Bronchial epithelial cell (primary cell): ENCODE measurements around the gene TSPAN18. TPM values are rescaled to one million over a fixed set of nuclear protein-coding genes. Genes with fewer than 3 reads are reported as not detected.

Experiments used
- DNase-seq: peaks from one replicate; pipeline ENCODE4 v3.0.0-alpha.2; 2010; ENCODE audit warnings: low read depth
- FAIRE-seq: peaks from 2 replicates; lab custom pipeline; 2011; peaks lifted over from hg19 to GRCh38; lab: Jason Lieb, UNC
- H3K27me3 ChIP-seq: 2 replicates; pipeline ENCODE4 v1.5.1; 2011; ENCODE audit warnings: low read length; ENCODE audit not compliant: control insufficient read depth, insufficient read depth
- H3K36me3 ChIP-seq: 2 replicates; pipeline ENCODE4 v1.5.1; 2011; ENCODE audit warnings: low read length; ENCODE audit not compliant: control insufficient read depth, insufficient read depth
- H3K4me3 ChIP-seq: 2 replicates; pipeline ENCODE4 v1.5.1; 2011; ENCODE audit warnings: mild to moderate bottlenecking, low read depth, low read length, control low read depth
- total RNA-seq: library from RNA; depleted of rRNA; stranded (reverse); fragments of >200 nt; gene quantifications from 2 replicates; pipeline ENCODE4 v1.2.1, GENCODE V29; 2014
- TF ChIP-seq, protein P1 (sequence below): IDR thresholded peaks from 2 replicates; pipeline ENCODE4 v1.5.1; 2011; ENCODE audit warnings: mild to moderate bottlenecking, moderate library complexity, low read length, control low read depth, inconsistent platforms; ENCODE audit not compliant: insufficient read depth, severe bottlenecking

Gene TSPAN18
- total RNA-seq, 1 donor from 2014 or later, result not detected

DNA sequence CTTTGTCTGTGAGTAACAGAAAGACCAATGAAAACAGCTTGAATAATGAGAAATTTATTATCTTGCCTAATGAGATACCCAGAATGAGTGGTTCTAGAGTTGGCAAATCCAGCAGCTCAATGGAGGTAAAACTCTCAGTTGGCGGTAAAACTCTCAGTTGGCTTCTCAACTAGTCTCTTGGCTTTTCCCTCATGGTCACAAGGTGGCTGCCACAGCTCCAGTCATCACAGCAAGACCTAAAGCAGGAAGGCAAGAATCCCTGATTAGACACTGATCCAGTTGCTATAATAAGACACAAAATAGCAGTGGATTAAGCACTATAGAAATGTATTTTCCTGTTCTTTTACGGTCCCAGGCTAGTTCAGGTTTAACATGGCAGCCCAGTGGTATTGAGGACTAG, 37.5 kb upstream of the TSPAN18 start:
- FAIRE-seq, result no peak
- TF ChIP-seq, protein P1, sequence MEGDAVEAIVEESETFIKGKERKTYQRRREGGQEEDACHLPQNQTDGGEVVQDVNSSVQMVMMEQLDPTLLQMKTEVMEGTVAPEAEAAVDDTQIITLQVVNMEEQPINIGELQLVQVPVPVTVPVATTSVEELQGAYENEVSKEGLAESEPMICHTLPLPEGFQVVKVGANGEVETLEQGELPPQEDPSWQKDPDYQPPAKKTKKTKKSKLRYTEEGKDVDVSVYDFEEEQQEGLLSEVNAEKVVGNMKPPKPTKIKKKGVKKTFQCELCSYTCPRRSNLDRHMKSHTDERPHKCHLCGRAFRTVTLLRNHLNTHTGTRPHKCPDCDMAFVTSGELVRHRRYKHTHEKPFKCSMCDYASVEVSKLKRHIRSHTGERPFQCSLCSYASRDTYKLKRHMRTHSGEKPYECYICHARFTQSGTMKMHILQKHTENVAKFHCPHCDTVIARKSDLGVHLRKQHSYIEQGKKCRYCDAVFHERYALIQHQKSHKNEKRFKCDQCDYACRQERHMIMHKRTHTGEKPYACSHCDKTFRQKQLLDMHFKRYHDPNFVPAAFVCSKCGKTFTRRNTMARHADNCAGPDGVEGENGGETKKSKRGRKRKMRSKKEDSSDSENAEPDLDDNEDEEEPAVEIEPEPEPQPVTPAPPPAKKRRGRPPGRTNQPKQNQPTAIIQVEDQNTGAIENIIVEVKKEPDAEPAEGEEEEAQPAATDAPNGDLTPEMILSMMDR, result no peak
- no peak for DNase-seq
- Histone ChIP-seq H3K27me3 (peaks cover 3% of the 10 kb centered on the region), H3K4me3 (no peak overlapping the region), H3K36me3 (no peaks in the 10 kb centered on the region)

DNA sequence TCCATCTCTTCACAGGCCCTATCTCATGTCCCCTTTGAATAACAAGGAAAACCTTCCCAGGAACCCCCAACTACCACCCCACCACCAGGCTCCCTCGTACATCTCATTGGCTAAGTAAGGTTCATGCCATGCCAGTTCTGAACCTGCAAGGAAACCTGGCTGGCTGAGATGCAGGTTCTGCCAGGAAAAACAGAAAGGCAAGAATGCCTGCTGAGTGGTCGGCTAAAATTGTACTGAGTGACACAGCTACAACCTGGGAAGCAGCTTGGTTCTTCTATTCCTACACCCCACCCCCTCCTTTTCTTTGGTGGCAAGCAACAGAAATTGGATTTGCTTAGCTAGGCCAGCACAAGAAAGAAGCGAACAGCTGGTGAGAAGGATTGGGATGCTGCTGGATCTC, 36.1 kb upstream of the TSPAN18 start:
- H3K36me3 ChIP-seq, result no peaks in the 10 kb centered on the region
- peaks cover 3% of the 10 kb centered on the region for H3K27me3 ChIP-seq
- TF ChIP-seq, protein P1, result no peak
- FAIRE-seq, result peak; percentile 47
- no peak for DNase-seq
- no peak overlapping the region for H3K4me3 ChIP-seq

DNA sequence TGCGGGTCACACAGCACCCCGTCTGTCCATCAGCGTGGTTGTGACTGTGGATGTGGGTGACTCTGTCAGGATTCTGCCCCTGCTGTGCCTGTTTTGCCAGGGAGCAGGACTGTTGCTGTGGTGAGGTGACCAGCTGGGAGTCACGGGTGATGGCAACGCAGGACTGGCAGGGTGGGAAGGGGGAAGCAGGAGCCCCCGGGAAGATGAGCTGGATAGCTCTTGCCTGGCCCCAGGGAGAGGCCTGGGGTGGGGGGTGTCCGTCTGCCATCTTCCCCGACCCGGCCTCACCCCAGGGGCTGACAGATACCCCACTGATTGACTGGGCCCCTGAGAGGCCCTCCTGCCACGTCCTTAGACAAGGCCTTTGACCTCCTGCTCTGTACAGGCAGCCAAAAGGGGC, 34.3 kb upstream of the TSPAN18 start:
- DNase-seq (no peak), FAIRE-seq (no peak)
- Histone ChIP-seq H3K27me3 (peaks cover 3% of the 10 kb centered on the region), H3K4me3 (no peak overlapping the region), H3K36me3 (no peaks in the 10 kb centered on the region)
- TF ChIP-seq, protein P1, result no peak

DNA sequence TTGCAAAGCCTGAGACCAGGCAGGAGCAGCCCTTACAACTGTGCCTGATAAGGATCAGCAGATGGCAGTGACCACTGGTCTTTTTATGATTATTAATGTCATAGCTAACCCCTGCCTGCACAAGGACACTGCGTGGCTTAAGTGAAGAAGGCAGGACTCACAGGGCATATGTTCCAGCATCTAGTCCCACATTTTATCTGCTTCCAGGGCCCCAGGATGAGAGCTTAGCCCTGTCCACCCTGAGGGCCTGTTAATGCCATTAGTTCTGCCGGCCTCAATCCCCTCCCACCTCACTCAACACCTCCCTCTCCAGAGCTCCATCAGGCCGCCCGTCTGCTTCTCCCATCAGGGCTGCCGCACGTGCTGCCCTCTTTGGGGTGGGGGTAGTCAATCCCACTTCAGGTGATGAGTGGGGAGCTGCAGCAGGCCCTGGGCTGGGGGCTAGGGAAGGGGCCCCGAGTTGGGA, 33.1 kb upstream of the TSPAN18 start:
- Histone ChIP-seq H3K4me3 (no peak overlapping the region), H3K36me3 (no peaks in the 10 kb centered on the region), H3K27me3 (no peaks in the 10 kb centered on the region)
- no peak for DNase-seq
- TF ChIP-seq, protein P1, result no peak
- FAIRE-seq, result no peak

DNA sequence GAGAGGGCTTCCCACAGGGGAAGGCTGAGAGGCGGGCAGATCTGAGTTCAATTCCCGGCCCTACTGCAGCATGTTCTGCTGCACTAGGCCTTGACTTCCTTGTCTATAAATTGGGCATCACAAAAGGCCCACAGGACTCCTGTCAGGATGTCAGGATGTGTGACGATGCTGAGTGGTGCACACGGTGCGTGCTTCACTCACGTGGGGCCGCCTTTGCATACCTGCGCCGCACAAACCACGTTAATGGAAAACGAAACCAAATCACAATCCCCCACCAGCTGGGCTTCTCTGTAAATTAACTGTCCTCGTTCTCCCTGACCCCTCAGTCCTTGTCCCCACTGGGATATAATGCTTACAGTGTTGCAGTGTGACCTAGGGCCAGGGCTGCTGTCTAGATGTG, 32.3 kb upstream of the TSPAN18 start:
- no peaks in the 10 kb centered on the region for H3K27me3 ChIP-seq
- no peak overlapping the region for H3K4me3 ChIP-seq
- TF ChIP-seq, protein P1, result no peak
- FAIRE-seq, result no peak
- no peaks in the 10 kb centered on the region for H3K36me3 ChIP-seq
- no peak for DNase-seq

DNA sequence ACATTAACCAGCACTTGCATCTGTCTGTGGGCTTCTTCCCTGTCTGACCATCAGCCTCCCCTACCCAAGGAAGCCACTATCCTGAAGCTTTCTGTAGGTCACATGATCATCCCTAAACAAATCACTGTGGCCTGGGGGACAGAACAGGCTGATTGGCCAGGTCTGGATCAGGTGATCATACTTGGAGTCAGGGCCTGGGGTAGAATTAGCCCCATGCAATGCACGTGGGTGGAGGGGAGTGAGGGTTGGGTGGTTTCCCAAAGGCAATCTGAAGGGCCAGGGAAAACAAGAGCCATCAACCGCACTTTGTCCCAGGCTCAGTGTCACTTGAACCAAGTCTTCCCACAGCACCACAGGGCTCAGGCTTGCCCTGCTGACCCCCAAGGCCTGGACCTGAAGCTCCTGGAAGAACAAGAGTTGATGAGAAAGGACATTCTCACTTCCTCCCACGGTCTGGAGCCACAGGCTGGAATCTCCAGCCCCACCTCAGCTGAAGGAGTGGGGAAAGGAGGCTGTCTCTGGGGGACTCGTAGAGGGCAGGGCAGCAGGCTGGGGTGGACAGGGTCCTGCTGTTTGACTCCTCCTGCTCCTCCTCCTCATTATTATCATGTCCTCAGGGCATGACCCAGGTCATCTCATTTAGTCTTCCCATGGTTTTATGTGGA, 31.5 kb upstream of the TSPAN18 start:
- Histone ChIP-seq H3K27me3 (no peaks in the 10 kb centered on the region), H3K4me3 (no peak overlapping the region), H3K36me3 (no peaks in the 10 kb centered on the region)
- no peak for DNase-seq
- FAIRE-seq, result peak; percentile 77
- TF ChIP-seq, protein P1, result no peak
